T-helper 17 cell (primary cell): Measurements from ENCODE around the gene ETV7. TPM values are rescaled to one million over a fixed set of nuclear protein-coding genes. Genes with fewer than 3 reads are reported as not detected.
"Not testable (repeated sequence)": the region's sequence is repeated elsewhere in the genome, so short reads cannot be mapped to it uniquely, and the experiment has no call there.

ENCODE experiments used
- ATAC-seq: fragments of 150-1000 bp; cut with Tn5 transposase; 2 replicates; pipeline ENCODE4 v1.10.0; 2021; ENCODE audit warnings: mild to moderate bottlenecking, moderate library complexity
- DNase-seq, 3 donors: peaks; one replicate each; pipeline versions ENCODE4 v3.0.0 to v3.0.0-alpha.2; 2020 to 2021
- H3K9me3 ChIP-seq: one replicate; pipeline ENCODE4 v1.7.0; 2013; ENCODE audit warnings: low read length, mild to moderate bottlenecking; ENCODE audit not compliant: control insufficient read depth, poor library complexity, severe bottlenecking
- H3K27ac Mint-ChIP-seq: one replicate; pipeline ENCODE4 v1.8.0; 2022; ENCODE audit warnings: mild to moderate bottlenecking, moderate library complexity, mixed read lengths
- H3K27me3 Mint-ChIP-seq: one replicate; pipeline ENCODE4 v1.8.0; 2022; ENCODE audit warnings: mixed read lengths
- H3K36me3 Mint-ChIP-seq: one replicate; pipeline ENCODE4 v1.8.0; 2022; ENCODE audit warnings: low read depth, mixed read lengths
- H3K4me1 Mint-ChIP-seq: one replicate; pipeline ENCODE4 v1.8.0; 2022; ENCODE audit warnings: mild to moderate bottlenecking, mixed read lengths
- H3K4me3 Mint-ChIP-seq: one replicate; pipeline ENCODE4 v1.8.0; 2022; ENCODE audit warnings: mild to moderate bottlenecking, moderate library complexity, mixed read lengths
- total RNA-seq, 4 donors: library from RNA in 2 of 4; stranded (reverse) in 2 of 4; gene quantifications; one replicate each; pipeline ENCODE4 v1.2.3 and lab custom pipeline; 2022 to 2026

Gene ETV7
- total RNA-seq, 2 donors from 2014 or later, result 0.37 to 2.6 TPM

- ATAC-seq (no peak), DNase-seq (no peak)
- H3K27ac Mint-ChIP-seq, result no peak overlapping the region
- peaks cover 2% of the 10 kb centered on the region for H3K36me3 Mint-ChIP-seq
- peaks cover 13% of the 10 kb centered on the region for H3K27me3 Mint-ChIP-seq
- H3K4me3 Mint-ChIP-seq, result no peak overlapping the region
- peaks cover 8% of the 10 kb centered on the region for H3K4me1 Mint-ChIP-seq
- no peaks in the 10 kb centered on the region for H3K9me3 ChIP-seq
Measured at GRCh38 chr6:36413489-36414480, 26.3 kb upstream of the ETV7 start.

DNA sequence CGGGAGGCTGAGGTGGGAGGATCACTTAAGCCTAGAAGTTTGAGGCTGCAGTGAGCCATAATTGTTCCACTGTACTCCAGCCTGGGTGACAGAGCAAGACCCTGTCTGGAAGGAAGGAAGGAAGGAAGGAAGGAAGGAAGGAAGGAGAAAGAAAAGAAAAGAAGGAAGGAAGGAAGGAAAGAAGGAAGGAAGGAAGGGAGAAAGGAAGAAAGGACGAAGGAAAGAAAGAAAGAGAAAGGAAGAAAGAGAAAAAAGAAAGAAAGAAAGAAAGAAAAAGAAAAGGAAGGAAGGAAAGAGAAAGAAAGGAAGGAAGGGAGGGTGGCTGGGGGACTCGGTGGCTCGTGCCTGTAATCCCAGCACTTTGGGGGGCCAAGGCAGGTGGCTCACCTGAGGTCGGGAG, 22.2 kb upstream of the ETV7 start:
- not testable (repeated sequence) for H3K4me3 Mint-ChIP-seq, H3K9me3 ChIP-seq, DNase-seq, ATAC-seq, H3K36me3 Mint-ChIP-seq, H3K4me1 Mint-ChIP-seq
- Mint-ChIP-seq H3K27me3 (peaks cover 14% of the 10 kb centered on the region), H3K27ac (peak overlapping the region; percentile 69)

GRCh38 chr6:36404164-36404563, 16.7 kb upstream of the ETV7 start:
- Mint-ChIP-seq H3K27me3 (peaks cover 25% of the 10 kb centered on the region), H3K4me3 (no peak overlapping the region), H3K4me1 (peaks cover 3% of the 10 kb centered on the region), H3K36me3 (peaks cover 3% of the 10 kb centered on the region), H3K27ac (no peak overlapping the region)
- no peaks in the 10 kb centered on the region for H3K9me3 ChIP-seq
- DNase-seq, result no peak
- no peak for ATAC-seq

- DNase-seq (no peak), ATAC-seq (no peak)
- H3K9me3 ChIP-seq, result no peaks in the 10 kb centered on the region
- peaks cover 2% of the 10 kb centered on the region for H3K4me1 Mint-ChIP-seq
- no peak overlapping the region for H3K4me3 Mint-ChIP-seq
- H3K36me3 Mint-ChIP-seq, result peaks cover 3% of the 10 kb centered on the region
- H3K27ac Mint-ChIP-seq, result no peak overlapping the region
- H3K27me3 Mint-ChIP-seq, result peaks cover 23% of the 10 kb centered on the region
Measured at GRCh38 chr6:36402481-36402880, 15.0 kb upstream of the ETV7 start.

DNA sequence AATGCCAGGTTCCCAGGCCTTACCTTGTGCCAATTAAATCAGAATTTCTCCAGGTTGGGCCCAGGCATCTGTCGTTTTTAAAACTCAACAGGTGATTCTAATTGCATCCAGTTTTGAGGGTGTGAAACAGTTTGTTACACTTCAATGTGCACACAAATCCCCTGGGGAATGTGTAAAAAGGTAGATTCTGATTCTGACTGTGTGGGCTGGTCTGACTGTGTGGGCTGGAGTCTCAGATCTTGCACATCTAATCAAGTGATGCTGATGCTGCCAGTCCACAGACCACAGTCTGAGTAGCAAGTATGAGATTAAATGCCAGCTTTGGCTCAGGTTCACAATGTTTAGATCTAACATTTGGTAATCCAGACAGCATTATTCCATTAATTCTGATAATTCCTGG, 12.5 kb upstream of the ETV7 start:
- H3K9me3 ChIP-seq, result no peaks in the 10 kb centered on the region
- DNase-seq (no peak), ATAC-seq (no peak)
- Mint-ChIP-seq H3K4me1 (peaks cover 2% of the 10 kb centered on the region), H3K27me3 (peaks cover 16% of the 10 kb centered on the region), H3K36me3 (peaks cover 3% of the 10 kb centered on the region), H3K27ac (no peak overlapping the region), H3K4me3 (no peak overlapping the region)

DNA sequence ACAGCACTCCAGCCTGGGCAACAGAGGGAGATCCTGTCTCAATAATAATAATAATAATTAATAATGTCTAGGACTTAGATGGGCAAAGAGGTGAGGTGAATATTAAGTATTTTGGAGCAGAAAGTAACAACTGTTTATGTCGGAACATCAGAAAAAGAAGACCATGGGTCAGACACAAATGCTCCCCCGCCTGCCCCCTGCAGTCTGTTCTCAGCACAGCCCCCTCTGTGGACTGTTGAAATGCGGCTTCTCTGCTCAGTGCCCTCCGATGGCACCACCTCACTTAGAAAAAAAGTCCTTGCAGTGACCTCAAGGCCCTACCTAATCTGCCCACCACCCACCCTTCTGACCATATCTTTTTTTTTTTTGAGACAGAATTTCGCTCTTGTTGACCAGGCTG, 5.2 kb upstream of the ETV7 start:
- no peak for DNase-seq
- no peaks in the 10 kb centered on the region for H3K36me3 Mint-ChIP-seq
- ATAC-seq, result no peak
- H3K9me3 ChIP-seq, result no peaks in the 10 kb centered on the region
- H3K4me1 Mint-ChIP-seq, result peaks cover 5% of the 10 kb centered on the region
- H3K27ac Mint-ChIP-seq, result no peak overlapping the region
- peaks cover 31% of the 10 kb centered on the region for H3K27me3 Mint-ChIP-seq
- H3K4me3 Mint-ChIP-seq, result no peak overlapping the region

DNA sequence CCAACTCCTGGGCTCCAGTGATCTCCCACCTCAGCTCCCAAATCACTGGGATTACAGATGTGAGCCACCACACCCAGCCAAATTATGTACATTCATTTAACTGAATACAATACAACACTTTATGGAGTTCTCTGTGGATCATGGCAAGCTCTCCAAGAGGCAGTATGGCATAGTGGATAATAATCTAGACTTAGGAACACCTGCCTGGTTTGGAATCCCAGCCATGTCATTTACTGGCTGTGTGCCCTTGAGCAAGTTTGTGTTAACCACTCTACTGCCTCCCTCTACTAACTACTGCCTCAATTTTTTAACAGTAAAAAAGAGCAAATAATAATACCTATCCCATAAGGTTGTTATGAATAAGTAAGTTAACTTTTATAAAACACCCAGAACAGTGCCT, 1.9 kb upstream of the ETV7 start:
- H3K9me3 ChIP-seq, result no peaks in the 10 kb centered on the region
- Mint-ChIP-seq H3K27ac (no peak overlapping the region), H3K36me3 (peaks cover 4% of the 10 kb centered on the region), H3K4me1 (peaks cover 17% of the 10 kb centered on the region), H3K4me3 (no peak overlapping the region), H3K27me3 (peaks cover 45% of the 10 kb centered on the region)
- DNase-seq (no peak), ATAC-seq (no peak)

DNA sequence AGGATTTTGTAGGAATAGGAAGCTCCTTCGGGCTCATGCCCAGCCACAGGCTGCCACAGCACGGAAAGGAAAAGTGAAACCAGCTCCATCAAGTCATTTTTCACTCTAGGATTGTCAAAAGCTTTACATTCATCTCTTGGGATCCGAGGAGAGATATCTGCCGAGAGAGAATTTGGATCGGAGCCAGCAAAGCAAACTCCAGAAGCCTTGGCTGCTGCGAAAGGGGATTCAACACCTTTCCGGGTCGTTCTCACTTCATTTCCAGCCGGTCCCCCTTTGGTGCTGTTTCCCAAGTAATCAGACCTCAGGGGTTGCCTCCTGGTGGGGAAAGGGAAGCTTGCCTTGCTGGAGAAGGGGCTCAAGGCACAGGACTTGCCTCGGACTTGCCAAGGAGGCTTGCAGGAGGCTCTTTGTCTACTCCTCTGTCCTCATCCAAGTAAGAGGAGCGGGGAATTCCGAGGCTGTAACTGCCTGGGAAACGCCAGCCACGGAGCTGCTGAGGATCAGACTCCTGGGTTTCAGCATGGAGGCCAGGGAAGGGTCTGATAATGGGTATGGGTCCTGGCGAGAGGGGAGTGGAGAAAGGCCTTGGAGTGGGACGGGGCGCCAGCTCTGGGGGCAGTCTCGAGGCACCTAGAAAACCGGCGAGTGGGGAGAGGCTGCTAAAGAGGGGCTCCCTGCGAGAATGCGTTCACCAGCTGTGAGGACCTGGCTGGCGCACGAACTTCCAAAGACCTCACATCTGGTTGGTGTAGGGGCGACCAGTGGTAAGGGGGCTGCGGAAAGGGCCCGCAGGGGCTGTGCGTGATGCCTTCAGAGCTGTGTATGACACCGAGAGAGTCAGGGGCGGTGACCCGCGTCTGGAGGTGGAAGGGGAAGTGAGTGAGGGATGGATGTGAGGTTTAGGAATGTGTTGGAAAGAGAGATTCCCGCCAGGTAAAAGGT, 702 bp downstream of the ETV7 start:
- Mint-ChIP-seq H3K4me1 (peaks cover 24% of the 10 kb centered on the region), H3K27me3 (peaks cover 30% of the 10 kb centered on the region), H3K27ac (peak overlapping the region; percentile 86), H3K36me3 (peaks cover 4% of the 10 kb centered on the region), H3K4me3 (peak overlapping the region; percentile 100)
- peak; percentile 56 for ATAC-seq
- no peaks in the 10 kb centered on the region for H3K9me3 ChIP-seq
- no peak for DNase-seq

DNA sequence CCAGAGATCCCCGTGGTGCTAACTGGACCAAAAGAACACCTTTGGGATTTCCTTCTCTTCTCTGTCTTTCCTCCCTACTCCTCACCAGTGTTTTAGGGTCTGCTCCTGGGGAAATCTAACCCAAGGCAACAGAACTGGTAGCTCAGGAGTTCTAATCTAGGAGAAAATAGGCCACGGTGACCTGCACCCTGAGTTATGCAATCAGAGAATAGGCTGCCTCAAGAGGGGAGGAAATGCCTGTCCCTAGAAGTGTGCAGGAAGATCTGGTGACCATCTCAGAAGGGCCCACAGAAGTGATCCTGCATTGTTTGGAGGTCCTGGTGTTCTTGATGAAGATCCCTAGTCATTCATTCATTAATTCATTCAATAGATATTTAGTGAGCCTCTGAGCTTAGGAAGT, 3.4 kb downstream of the ETV7 start:
- Mint-ChIP-seq H3K27ac (no peak overlapping the region), H3K27me3 (peaks cover 21% of the 10 kb centered on the region), H3K36me3 (peaks cover 4% of the 10 kb centered on the region), H3K4me1 (peaks cover 24% of the 10 kb centered on the region), H3K4me3 (peak overlapping the region; percentile 52)
- H3K9me3 ChIP-seq, result no peaks in the 10 kb centered on the region
- ATAC-seq, result no peak
- no peak for DNase-seq

- no peak overlapping the region for H3K27ac Mint-ChIP-seq
- peaks cover 27% of the 10 kb centered on the region for H3K4me1 Mint-ChIP-seq
Measured at GRCh38 chr6:36383606-36384005, 3.9 kb downstream of the ETV7 start.

GRCh38 chr6:36382976-36383375, 4.5 kb downstream of the ETV7 start:
- H3K9me3 ChIP-seq, result no peaks in the 10 kb centered on the region
- Mint-ChIP-seq H3K27ac (no peak overlapping the region), H3K27me3 (peaks cover 14% of the 10 kb centered on the region), H3K4me3 (no peak overlapping the region), H3K36me3 (peaks cover 4% of the 10 kb centered on the region), H3K4me1 (peaks cover 27% of the 10 kb centered on the region)
- ATAC-seq (no peak), DNase-seq (no peak)

More at GRCh38 chr6:36383606-36384005, 3.9 kb downstream of the ETV7 start:
- no peak for DNase-seq
- H3K9me3 ChIP-seq, result no peaks in the 10 kb centered on the region
- no peak for ATAC-seq
- peaks cover 4% of the 10 kb centered on the region for H3K36me3 Mint-ChIP-seq
- no peak overlapping the region for H3K4me3 Mint-ChIP-seq
- peaks cover 20% of the 10 kb centered on the region for H3K27me3 Mint-ChIP-seq

DNA sequence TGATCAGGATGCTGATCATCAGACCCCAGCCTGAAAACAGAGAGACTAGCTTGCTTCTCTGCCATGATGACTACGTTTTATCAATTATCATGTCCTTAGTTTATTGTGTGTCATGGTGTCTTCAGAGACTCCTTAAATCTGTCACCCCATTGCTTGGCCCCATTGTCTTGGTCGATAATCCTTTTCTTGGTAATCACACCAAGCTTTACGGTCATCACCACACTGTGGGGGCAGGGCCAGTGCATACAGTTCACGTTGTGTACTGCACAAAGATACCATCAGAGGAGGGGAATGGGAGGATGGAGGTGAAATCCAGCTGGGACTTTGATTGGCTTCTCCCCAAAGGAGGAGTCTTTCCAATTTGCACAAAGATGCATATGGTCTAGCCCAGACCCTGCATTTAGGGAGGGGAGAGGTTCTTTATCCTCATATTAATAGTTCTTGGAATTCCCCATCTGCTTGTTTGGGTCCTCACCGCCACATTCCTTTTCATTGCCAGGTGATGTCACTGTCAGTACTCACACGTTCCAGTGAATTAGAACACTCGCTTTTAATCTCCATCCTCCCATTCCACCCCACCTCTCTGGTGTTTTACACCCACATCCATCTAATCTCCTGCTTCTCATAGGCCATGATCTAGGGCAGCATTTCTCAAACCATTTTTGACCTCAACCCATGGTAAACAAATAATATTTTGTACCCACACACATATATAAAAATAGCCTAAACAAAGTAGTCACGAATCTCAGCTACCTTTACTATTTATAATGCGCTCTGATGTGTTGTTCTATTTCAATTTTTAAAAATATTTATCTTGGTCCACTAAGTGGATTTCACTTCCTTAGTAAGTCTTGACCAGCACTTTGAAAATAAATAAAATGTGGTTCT, 5.7 kb downstream of the ETV7 start:
- H3K27me3 Mint-ChIP-seq, result peaks cover 6% of the 10 kb centered on the region
- H3K36me3 Mint-ChIP-seq, result no peaks in the 10 kb centered on the region
- DNase-seq (no peak), ATAC-seq (no peak)
- no peak overlapping the region for H3K4me3 Mint-ChIP-seq
- no peak overlapping the region for H3K27ac Mint-ChIP-seq
- peaks cover 20% of the 10 kb centered on the region for H3K4me1 Mint-ChIP-seq
- no peaks in the 10 kb centered on the region for H3K9me3 ChIP-seq
